ENCODE measurements around the gene SPOPL.

The SPOPL gene

GRCh38 chr2:138493334-138493733 lies 8.2 kb upstream of the SPOPL start:
- in situ Hi-C loops (cut with MboI; ENCODE audit: low sequenced_read_pairs), result no loop called here

- in situ Hi-C loops (cut with MboI; ENCODE audit: low sequenced_read_pairs), result no loop called here
Observed at GRCh38 chr2:138494265-138494966, 7.2 kb upstream of the SPOPL start.

DNA sequence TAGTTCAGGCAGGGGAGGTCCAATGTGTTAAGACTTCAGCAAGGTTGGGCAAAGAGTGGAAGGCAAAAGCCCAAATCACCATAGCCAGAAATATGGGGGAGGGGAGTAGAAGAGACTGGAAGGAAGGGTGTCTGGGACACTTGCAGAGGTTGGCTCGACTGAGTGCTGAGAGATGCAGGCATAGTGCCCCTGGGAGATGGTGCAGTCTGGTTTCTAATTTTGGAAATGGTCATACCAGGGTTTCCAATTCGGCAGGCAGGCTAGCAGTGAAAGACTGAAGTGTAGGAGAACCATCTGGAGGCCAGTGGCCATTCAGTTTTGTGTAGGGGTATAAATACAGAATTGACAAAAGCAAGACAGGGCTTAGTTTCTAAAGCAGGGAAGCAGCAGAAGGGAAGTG lies 6.2 kb upstream of the SPOPL start:
- in situ Hi-C loops (cut with MboI; ENCODE audit: low sequenced_read_pairs), result no loop called here

DNA sequence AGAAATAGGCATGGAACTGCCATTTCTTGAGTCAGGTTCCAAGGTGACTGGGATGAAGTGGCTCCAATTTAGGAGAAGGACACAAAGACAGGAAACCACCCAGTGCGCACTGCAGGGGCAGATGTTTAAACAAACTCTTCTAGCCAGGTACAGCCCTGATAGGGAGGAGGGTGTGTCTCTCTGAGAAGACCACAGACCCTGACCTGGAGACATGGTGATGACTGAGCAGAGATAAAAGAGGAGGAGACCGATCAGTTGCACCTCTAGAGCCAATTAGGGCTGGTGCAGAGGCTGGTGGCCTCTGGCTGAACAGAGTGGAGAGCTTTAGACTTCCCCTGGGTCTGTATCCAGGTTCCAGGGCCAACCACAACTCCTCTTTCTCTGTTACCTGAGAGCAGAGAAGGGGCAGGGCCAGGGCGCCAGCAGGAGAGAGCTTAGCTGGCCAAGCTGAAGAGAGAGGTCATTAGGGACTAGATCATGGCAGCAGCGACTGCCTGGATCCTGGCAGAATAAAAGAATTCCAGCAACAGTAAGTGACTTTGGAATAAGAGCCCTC lies 5.4 kb upstream of the SPOPL start:
- in situ Hi-C loops (cut with MboI; ENCODE audit: low sequenced_read_pairs), result no loop called here

DNA sequence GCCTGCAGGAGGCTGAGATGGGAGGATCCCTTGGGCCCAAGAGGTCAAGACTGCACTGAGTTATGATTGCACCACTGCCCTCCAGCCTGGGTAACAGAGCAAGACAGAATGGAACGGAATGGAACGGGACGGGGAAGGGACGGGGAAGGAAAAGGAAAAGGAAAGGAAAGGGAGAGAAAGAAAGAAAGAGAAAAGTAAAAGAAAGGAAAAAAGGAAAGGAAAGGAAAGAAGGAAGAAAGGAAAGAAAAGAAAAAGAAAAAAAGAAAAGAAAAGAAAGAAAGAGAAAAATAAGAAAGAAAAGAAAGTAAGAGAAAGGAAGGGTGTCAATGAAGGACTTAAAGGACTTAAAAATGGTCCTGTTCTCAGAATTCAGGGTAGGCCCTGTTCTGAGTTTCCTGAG lies 4.3 kb upstream of the SPOPL start:
- in situ Hi-C loops (cut with MboI; ENCODE audit: low sequenced_read_pairs), result no loop called here

DNA sequence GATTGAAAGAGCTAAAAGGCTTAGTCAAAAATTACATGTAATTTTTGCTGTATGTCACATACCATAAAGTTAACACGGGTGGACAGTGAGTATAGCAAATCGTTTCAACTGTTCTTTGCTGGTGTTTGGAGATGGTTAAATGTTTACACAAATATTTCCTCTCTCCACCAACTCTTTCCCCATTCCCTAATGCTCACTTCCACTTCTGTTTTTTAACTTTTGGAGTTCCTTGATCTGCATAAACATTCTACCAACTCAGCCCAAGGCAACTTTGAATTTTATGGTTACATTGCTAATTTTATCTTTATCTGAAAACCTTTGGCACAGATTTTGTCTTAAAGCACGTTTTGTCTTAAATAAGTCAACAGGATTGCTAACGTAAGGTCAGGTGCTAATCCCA lies 1.9 kb upstream of the SPOPL start:
- in situ Hi-C loops (cut with MboI; ENCODE audit: low sequenced_read_pairs), result no loop called here

- in situ Hi-C loops (cut with MboI; ENCODE audit: low sequenced_read_pairs), result no loop called here
Observed at GRCh38 chr2:138500592-138501424, 762 bp upstream of the SPOPL start.

DNA sequence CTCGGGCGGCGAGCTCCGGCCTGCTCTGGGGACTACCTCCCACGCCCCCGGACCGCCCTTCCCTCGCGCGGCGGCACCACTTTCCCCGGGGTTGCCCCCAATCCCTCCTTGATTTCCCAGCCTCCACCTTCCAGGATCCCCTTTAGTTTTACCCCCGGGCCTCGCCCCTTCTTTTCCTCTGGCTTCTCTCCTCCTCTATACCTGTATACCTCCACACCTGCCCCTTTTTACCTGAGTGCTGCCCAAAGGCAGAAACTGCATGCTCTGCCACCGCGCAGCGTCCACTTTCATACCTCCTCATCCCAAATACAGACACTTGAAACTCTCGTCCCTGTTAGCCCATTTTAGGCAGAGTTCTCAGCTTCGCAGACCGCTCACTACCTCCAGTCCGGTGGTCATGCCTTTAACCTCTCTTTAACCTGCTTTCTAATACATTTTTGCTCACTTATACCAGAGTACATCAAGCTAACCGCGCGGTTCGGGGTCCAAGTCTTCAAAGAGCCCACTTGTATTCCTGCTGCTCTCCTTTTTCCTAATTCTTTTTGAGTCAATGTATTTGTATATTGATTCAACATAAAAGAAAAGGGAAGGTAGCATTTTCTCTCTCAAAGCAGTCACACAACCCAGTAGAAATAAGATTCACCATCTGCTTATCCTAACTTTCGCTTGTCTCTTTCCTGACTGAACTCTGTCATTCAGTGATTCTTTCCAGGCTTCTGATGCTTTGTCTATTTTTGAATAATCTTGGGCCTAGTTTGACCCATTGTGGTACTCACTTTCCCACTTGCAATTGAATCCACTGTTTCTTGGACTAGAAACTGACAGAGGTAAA lies 901 bp downstream of the SPOPL start:
- in situ Hi-C loops (cut with MboI; ENCODE audit: low sequenced_read_pairs), result no loop called here

- in situ Hi-C loops (cut with MboI; ENCODE audit: low sequenced_read_pairs), result no loop called here
Observed at GRCh38 chr2:138503087-138503442, 1.5 kb downstream of the SPOPL start.

- in situ Hi-C loops (cut with MboI; ENCODE audit: low sequenced_read_pairs), result no loop called here
Observed at GRCh38 chr2:138503652-138504051, 2.1 kb downstream of the SPOPL start.

DNA sequence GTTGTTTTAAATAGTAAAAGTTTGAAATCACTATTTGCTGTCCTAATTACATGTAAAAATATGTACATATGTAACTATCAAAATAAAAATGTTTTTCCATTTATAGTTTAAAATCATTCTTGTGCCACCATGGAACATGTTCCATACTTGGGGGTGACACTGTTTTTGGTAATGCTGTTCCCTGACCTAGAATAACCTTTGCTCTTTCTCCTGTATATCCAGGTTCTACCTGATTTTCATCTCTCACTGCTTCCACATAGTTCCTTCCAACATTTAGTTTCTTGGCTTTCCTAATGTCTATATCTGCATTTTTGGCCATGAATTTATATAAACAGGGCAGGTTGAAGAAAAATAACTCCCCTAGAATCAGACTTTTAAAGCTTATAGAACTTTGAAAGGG lies 2.5 kb downstream of the SPOPL start:
- in situ Hi-C loops (cut with MboI; ENCODE audit: low sequenced_read_pairs), result no loop called here

GRCh38 chr2:138504546-138505235 lies 3.1 kb downstream of the SPOPL start:
- in situ Hi-C loops (cut with MboI; ENCODE audit: low sequenced_read_pairs), result no loop called here

GRCh38 chr2:138507267-138507666 lies 5.7 kb downstream of the SPOPL start:
- in situ Hi-C loops (cut with MboI; ENCODE audit: low sequenced_read_pairs), result no loop called here

- in situ Hi-C loops (cut with MboI; ENCODE audit: low sequenced_read_pairs), result no loop called here
Observed at GRCh38 chr2:138510319-138510718, 8.7 kb downstream of the SPOPL start.

GRCh38 chr2:138512672-138513071 lies 11.1 kb downstream of the SPOPL start:
- in situ Hi-C loops (cut with MboI; ENCODE audit: low sequenced_read_pairs), result no loop called here

DNA sequence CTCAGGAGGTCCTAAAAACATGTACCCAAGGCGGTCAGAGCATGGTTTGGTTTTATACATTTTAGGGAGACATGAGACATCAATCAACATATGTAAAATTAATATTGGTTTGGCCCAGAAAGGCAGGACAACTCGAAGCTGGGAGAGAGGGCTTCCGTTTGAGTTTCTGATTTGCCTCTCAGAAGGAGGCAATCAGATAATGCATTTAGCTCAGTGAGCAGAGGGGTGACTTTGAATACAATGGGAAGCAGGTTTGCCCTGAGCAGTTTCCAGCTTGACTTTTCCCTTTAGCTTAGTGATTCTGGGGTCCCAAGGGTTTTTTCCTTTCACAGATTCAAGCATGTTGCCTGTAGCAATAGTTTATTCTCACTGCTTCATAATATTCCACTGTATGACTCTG lies 12.6 kb downstream of the SPOPL start:
- in situ Hi-C loops (cut with MboI; ENCODE audit: low sequenced_read_pairs), result no loop called here

GRCh38 chr2:138515092-138515491 lies 13.5 kb downstream of the SPOPL start:
- in situ Hi-C loops (cut with MboI; ENCODE audit: low sequenced_read_pairs), result no loop called here

DNA sequence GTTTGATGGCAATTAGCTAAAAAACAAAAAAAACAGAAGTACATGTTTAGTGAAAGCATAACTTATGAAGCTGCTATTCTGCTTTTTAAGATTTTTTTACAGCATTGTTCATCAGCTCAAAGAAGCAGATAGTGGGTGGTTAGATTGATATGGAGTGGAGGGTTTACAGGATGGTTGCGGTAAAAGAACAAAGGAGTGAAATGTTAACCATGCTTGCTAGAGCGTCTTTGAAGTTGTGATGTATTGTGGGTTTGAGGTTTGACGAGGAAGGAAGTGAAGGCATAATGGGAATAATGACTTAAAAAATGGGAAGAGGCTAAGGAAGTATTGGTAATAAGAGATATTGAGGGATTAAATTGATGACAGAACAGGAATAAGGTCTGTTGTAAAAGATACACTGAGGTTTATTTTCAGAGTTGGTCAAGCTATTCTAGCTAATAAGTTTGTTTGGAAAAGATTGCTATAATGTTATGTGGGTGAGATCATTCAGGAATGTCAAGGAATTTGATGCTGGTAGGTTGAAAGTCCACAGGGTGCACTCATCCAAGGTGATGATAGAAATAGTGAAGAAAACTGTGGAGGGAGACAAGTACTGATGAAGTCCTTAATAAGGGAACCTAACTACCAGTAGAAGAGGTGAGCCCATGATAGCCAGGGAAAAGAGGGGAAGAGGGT lies 14.6 kb downstream of the SPOPL start:
- in situ Hi-C loops (cut with MboI; ENCODE audit: low sequenced_read_pairs), result no loop called here

DNA sequence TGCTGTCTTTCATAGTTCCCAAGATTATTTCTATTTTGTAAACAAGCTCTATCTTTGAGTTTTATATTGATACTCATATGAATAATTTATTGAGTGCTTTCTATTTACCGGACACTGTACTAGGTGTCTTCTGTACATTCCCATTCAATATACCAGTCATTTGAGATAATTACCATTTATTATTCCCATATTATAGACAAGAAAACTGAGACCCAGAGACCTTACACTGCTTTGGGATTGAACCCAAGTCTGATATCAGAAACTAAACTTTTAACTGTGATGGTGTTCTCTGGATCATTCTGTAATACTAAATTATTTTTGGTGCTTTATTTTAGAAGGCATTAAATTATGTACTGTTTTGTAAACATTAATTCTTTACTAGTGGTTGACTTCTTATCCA lies 17.3 kb downstream of the SPOPL start:
- in situ Hi-C loops (cut with MboI; ENCODE audit: low sequenced_read_pairs), result no loop called here

- in situ Hi-C loops (cut with MboI; ENCODE audit: low sequenced_read_pairs), result no loop called here
Observed at GRCh38 chr2:138521821-138522220, 20.3 kb downstream of the SPOPL start.
